ENCODE results near the gene KCNA5.

KCNA5 gene

GRCh38 chr12:5076761-5077160, 33.1 kb downstream of the KCNA5 start:
- TF ChIP-seq, protein P1, sequence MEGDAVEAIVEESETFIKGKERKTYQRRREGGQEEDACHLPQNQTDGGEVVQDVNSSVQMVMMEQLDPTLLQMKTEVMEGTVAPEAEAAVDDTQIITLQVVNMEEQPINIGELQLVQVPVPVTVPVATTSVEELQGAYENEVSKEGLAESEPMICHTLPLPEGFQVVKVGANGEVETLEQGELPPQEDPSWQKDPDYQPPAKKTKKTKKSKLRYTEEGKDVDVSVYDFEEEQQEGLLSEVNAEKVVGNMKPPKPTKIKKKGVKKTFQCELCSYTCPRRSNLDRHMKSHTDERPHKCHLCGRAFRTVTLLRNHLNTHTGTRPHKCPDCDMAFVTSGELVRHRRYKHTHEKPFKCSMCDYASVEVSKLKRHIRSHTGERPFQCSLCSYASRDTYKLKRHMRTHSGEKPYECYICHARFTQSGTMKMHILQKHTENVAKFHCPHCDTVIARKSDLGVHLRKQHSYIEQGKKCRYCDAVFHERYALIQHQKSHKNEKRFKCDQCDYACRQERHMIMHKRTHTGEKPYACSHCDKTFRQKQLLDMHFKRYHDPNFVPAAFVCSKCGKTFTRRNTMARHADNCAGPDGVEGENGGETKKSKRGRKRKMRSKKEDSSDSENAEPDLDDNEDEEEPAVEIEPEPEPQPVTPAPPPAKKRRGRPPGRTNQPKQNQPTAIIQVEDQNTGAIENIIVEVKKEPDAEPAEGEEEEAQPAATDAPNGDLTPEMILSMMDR (IDR thresholded peaks at IDR 0.05; ENCODE audit: low read depth, low read length): no peak
- no peak for TF ChIP-seq EZH2phosphoT487 (IDR thresholded peaks at IDR 0.05; ENCODE audit: low read depth)
- H3K27ac ChIP-seq (ENCODE audit: low read length): no peak overlapping the region
- H3K79me2 ChIP-seq (ENCODE audit: low read length): no peaks in the 10 kb centered on the region
- H3K4me1 ChIP-seq (ENCODE audit: low read length): no peaks in the 10 kb centered on the region
- no peak overlapping the region for H3K4me3 ChIP-seq (ENCODE audit: low read length)
- H2AFZ ChIP-seq (ENCODE audit: low read depth, low read length): no peak overlapping the region
- H3K27me3 ChIP-seq (ENCODE audit: low read depth, low read length): peaks cover 91% of the 10 kb centered on the region
- no peak overlapping the region for H3K9ac ChIP-seq (ENCODE audit: low read length)
- H3K9me3 ChIP-seq (ENCODE audit: insufficient read depth, low read length): no peaks in the 10 kb centered on the region
- no peaks in the 10 kb centered on the region; the same call in 1 of the 2 replicates for H4K20me1 ChIP-seq (ENCODE audit: insufficient read depth, low read length)
- H3K4me2 ChIP-seq (ENCODE audit: low read length): no peak overlapping the region
- no peaks in the 10 kb centered on the region for H3K36me3 ChIP-seq (replicated peaks; ENCODE audit: low read depth, low read length)

DNA sequence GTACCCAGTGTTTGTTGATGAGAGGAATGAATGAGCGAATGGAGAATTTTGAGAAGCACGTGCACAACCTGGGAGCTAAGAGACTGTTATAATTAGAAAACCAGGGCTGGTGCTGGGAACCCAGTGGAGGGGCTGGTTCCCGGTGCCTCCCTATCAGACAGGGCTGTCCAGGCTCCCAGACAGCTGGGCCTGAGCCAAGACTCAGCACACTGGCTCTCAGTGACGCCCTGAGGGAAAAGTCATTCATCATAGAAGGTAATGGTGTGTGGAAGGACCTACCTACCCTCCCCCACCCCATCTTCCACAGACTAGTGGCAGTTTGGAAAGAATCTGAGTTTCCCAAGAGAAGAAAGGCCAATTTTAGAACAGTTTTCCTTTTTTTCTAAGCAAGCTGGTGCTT, 34.7 kb downstream of the KCNA5 start:
- Histone ChIP-seq H2AFZ (ENCODE audit: low read depth, low read length) (no peak overlapping the region), H4K20me1 (ENCODE audit: insufficient read depth, low read length) (no peaks in the 10 kb centered on the region; the same call in 1 of the 2 replicates), H3K4me1 (ENCODE audit: low read length) (no peaks in the 10 kb centered on the region), H3K4me2 (ENCODE audit: low read length) (no peak overlapping the region), H3K9ac (ENCODE audit: low read length) (no peak overlapping the region), H3K4me3 (ENCODE audit: low read length) (no peak overlapping the region), H3K27me3 (ENCODE audit: low read depth, low read length) (peaks cover 91% of the 10 kb centered on the region), H3K27ac (ENCODE audit: low read length) (no peak overlapping the region), H3K79me2 (ENCODE audit: low read length) (no peaks in the 10 kb centered on the region), H3K36me3 (replicated peaks; ENCODE audit: low read depth, low read length) (no peaks in the 10 kb centered on the region), H3K9me3 (ENCODE audit: insufficient read depth, low read length) (no peaks in the 10 kb centered on the region)
- TF ChIP-seq, protein P1 (IDR thresholded peaks at IDR 0.05; ENCODE audit: low read depth, low read length): no peak
- TF ChIP-seq EZH2phosphoT487 (IDR thresholded peaks at IDR 0.05; ENCODE audit: low read depth): no peak

DNA sequence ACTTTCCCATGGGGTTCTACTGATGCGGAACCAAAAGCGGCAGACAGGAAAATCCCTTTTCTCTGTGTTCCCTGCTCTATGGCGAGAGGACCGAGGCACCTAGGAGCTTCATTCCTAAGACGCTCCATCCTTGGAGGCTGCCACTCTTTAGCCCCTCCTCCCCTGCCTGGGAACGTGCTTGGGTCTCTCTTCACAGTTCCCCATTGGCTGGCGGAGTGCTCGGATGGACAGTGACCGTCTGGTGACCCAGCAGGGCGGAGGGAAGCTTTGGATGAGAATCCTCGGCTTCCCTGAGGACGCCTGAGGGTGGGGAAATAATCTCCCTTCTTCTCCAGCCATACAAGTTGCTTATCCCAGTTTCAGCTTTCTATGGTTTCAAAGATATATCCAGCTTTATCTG, 37.3 kb downstream of the KCNA5 start:
- Histone ChIP-seq H4K20me1 (ENCODE audit: insufficient read depth, low read length) (no peaks in the 10 kb centered on the region; the same call in 1 of the 2 replicates), H3K4me3 (ENCODE audit: low read length) (no peak overlapping the region), H3K79me2 (ENCODE audit: low read length) (no peaks in the 10 kb centered on the region), H3K4me2 (ENCODE audit: low read length) (no peak overlapping the region), H3K27ac (ENCODE audit: low read length) (no peak overlapping the region), H3K9me3 (ENCODE audit: insufficient read depth, low read length) (no peaks in the 10 kb centered on the region), H3K36me3 (replicated peaks; ENCODE audit: low read depth, low read length) (no peaks in the 10 kb centered on the region), H3K4me1 (ENCODE audit: low read length) (no peaks in the 10 kb centered on the region), H2AFZ (ENCODE audit: low read depth, low read length) (no peak overlapping the region), H3K27me3 (ENCODE audit: low read depth, low read length) (peaks cover 89% of the 10 kb centered on the region), H3K9ac (ENCODE audit: low read length) (no peak overlapping the region)
- TF ChIP-seq, protein P1 (IDR thresholded peaks at IDR 0.05; ENCODE audit: low read depth, low read length): no peak
- no peak for TF ChIP-seq EZH2phosphoT487 (IDR thresholded peaks at IDR 0.05; ENCODE audit: low read depth)

GRCh38 chr12:5083955-5084849, 40.5 kb downstream of the KCNA5 start:
- Histone ChIP-seq H3K9ac (ENCODE audit: low read length) (no peak overlapping the region), H4K20me1 (ENCODE audit: insufficient read depth, low read length) (no peaks in the 10 kb centered on the region; the same call in 1 of the 2 replicates), H3K4me3 (ENCODE audit: low read length) (no peak overlapping the region), H3K27ac (ENCODE audit: low read length) (no peak overlapping the region), H3K36me3 (replicated peaks; ENCODE audit: low read depth, low read length) (no peaks in the 10 kb centered on the region), H3K79me2 (ENCODE audit: low read length) (no peaks in the 10 kb centered on the region), H3K27me3 (ENCODE audit: low read depth, low read length) (peaks cover 72% of the 10 kb centered on the region), H3K4me2 (ENCODE audit: low read length) (no peak overlapping the region), H3K4me1 (ENCODE audit: low read length) (no peaks in the 10 kb centered on the region), H2AFZ (ENCODE audit: low read depth, low read length) (no peak overlapping the region), H3K9me3 (ENCODE audit: insufficient read depth, low read length) (no peaks in the 10 kb centered on the region)
- TF ChIP-seq, protein P1 (IDR thresholded peaks at IDR 0.05; ENCODE audit: low read depth, low read length): peak; percentile 65
- TF ChIP-seq EZH2phosphoT487 (IDR thresholded peaks at IDR 0.05; ENCODE audit: low read depth): no peak
